ENCODE results near the gene C1QL4.

The C1QL4 gene

GRCh38 chr12:49330032-49330619, 6.9 kb downstream of the C1QL4 start:
- no peak overlapping the region for H3K27ac ChIP-seq (ENCODE audit: low read depth, low read length, poor library complexity, severe bottlenecking)

DNA sequence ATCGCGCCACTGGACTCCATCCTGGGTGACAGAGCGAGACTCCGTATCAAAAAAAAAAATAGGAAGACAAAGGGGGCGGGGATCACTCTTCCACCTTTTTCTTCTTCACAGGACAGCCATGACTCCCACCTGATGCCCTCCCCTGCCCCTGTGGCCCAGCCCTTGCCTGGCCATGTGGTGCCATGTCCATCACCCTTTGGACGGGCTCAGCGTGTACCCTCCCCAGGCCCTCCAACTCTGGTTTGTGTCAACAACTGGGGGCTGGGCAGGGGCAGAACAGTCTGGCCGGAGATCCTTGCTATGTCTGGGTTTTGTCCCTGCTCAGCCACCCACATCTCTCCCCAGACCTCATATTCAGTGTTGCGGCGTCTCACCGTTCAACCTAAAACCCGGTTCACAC, 8.2 kb downstream of the C1QL4 start:
- peaks cover 7% of the 10 kb centered on the region for H3K4me1 ChIP-seq (ENCODE audit: insufficient read depth, low read length, severe bottlenecking)
- no peaks in the 10 kb centered on the region for H3K9me3 ChIP-seq (ENCODE audit: low read length)
- no peaks in the 10 kb centered on the region for H3K27me3 ChIP-seq (ENCODE audit: insufficient read depth, low read length)
- H4K20me1 ChIP-seq (ENCODE audit: insufficient read depth, low read length), result no peaks in the 10 kb centered on the region
- peaks cover 2% of the 10 kb centered on the region; the same call in 1 of the 2 replicates for H3K79me2 ChIP-seq (ENCODE audit: insufficient read depth, low read length)
- no peak overlapping the region for H3K4me3 ChIP-seq (ENCODE audit: low read depth, low read length, poor library complexity, severe bottlenecking)
- H3K4me2 ChIP-seq (ENCODE audit: low read length), result no peak overlapping the region
- no peak overlapping the region for H3K9ac ChIP-seq (ENCODE audit: low read length)
- H2AFZ ChIP-seq (ENCODE audit: low read length), result no peak overlapping the region
- H3K27ac ChIP-seq (ENCODE audit: low read depth, low read length, poor library complexity, severe bottlenecking), result no peak overlapping the region
- H3K9me2 ChIP-seq (ENCODE audit: low read depth, low read length), result no peaks in the 10 kb centered on the region
- no peak for TF ChIP-seq EZH2 (IDR thresholded peaks at IDR 0.05; ENCODE audit: borderline replicate concordance, low read length)
- TF ChIP-seq CTCF (IDR thresholded peaks at IDR 0.05; ENCODE audit: low read length), result no peak
- no peaks in the 10 kb centered on the region for H3F3A ChIP-seq (ENCODE audit: insufficient read depth, low read length)
- H3K36me3 ChIP-seq (ENCODE audit: insufficient read depth, low read length), result peaks cover 73% of the 10 kb centered on the region

More at GRCh38 chr12:49330032-49330619, 6.9 kb downstream of the C1QL4 start:
- no peak overlapping the region for H3K4me2 ChIP-seq (ENCODE audit: low read length)
- H3K79me2 ChIP-seq (ENCODE audit: insufficient read depth, low read length), result no peaks in the 10 kb centered on the region
- H3K4me3 ChIP-seq (ENCODE audit: low read depth, low read length, poor library complexity, severe bottlenecking), result no peak overlapping the region
- H3F3A ChIP-seq (ENCODE audit: insufficient read depth, low read length), result no peaks in the 10 kb centered on the region
- no peaks in the 10 kb centered on the region for H4K20me1 ChIP-seq (ENCODE audit: insufficient read depth, low read length)
- no peak overlapping the region for H3K9ac ChIP-seq (ENCODE audit: low read length)
- H3K27me3 ChIP-seq (ENCODE audit: insufficient read depth, low read length), result no peaks in the 10 kb centered on the region
- no peak overlapping the region for H2AFZ ChIP-seq (ENCODE audit: low read length)
- H3K9me3 ChIP-seq (ENCODE audit: low read length), result no peaks in the 10 kb centered on the region
- H3K4me1 ChIP-seq (ENCODE audit: insufficient read depth, low read length, severe bottlenecking), result no peaks in the 10 kb centered on the region
- peaks cover 66% of the 10 kb centered on the region for H3K36me3 ChIP-seq (ENCODE audit: insufficient read depth, low read length)
- no peaks in the 10 kb centered on the region for H3K9me2 ChIP-seq (ENCODE audit: low read depth, low read length)
- TF ChIP-seq CTCF (IDR thresholded peaks at IDR 0.05; ENCODE audit: low read length), result no peak
- no peak for TF ChIP-seq EZH2 (IDR thresholded peaks at IDR 0.05; ENCODE audit: borderline replicate concordance, low read length)

GRCh38 chr12:49327887-49328286, 9.1 kb downstream of the C1QL4 start:
- TF ChIP-seq CTCF (IDR thresholded peaks at IDR 0.05; ENCODE audit: low read length) (no peak), EZH2 (IDR thresholded peaks at IDR 0.05; ENCODE audit: borderline replicate concordance, low read length) (no peak)
- Histone ChIP-seq H2AFZ (ENCODE audit: low read length) (no peak overlapping the region), H3K4me3 (ENCODE audit: low read depth, low read length, poor library complexity, severe bottlenecking) (no peak overlapping the region), H3K4me2 (ENCODE audit: low read length) (no peak overlapping the region), H3K9me3 (ENCODE audit: low read length) (no peaks in the 10 kb centered on the region), H4K20me1 (ENCODE audit: insufficient read depth, low read length) (no peaks in the 10 kb centered on the region), H3K27ac (ENCODE audit: low read depth, low read length, poor library complexity, severe bottlenecking) (no peak overlapping the region), H3K27me3 (ENCODE audit: insufficient read depth, low read length) (no peaks in the 10 kb centered on the region), H3K9me2 (ENCODE audit: low read depth, low read length) (no peaks in the 10 kb centered on the region), H3K4me1 (ENCODE audit: insufficient read depth, low read length, severe bottlenecking) (peaks cover 10% of the 10 kb centered on the region), H3K79me2 (ENCODE audit: insufficient read depth, low read length) (peaks cover 7% of the 10 kb centered on the region; the same call in 1 of the 2 replicates), H3F3A (ENCODE audit: insufficient read depth, low read length) (no peaks in the 10 kb centered on the region), H3K9ac (ENCODE audit: low read length) (no peak overlapping the region), H3K36me3 (ENCODE audit: insufficient read depth, low read length) (peaks cover 77% of the 10 kb centered on the region)

Measured in OCI-LY1 (cell line).